Inflammatory macrophage treated with lipopolysaccharide for 1 hour (primary cell): ENCODE data around the gene PCDH15.
"Not testable (repeated sequence)": the region's sequence is repeated elsewhere in the genome, so short reads cannot be mapped to it uniquely, and the experiment has no call there.

Source experiments
- DNase-seq, 2 donors: peaks; one replicate each; pipeline ENCODE4 v3.0.0-alpha.2; 2020 to 2022

PCDH15 gene

GRCh38 chr10:54531296-54531695 is 269.7 kb downstream of the PCDH15 start:
- no peak for DNase-seq

DNA sequence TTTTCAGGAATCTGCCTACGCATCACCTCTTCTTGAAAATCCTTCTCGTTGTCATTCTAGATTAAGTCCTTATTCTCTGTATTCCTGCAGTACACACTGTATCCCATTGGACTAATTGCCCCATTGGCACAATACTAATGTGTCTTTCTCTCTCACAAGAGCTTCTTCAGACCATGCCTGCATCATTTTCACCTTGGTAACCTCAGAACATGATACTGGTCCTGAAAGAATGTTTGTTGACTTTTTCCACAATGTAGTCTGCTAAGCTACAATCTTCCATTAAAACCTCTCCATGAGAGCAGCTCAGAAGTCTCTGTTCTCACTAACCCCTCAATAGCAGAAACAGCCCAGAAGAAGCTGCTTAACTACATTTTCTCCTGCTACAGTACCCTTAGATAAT is 270.7 kb downstream of the PCDH15 start:
- no peak for DNase-seq

DNA sequence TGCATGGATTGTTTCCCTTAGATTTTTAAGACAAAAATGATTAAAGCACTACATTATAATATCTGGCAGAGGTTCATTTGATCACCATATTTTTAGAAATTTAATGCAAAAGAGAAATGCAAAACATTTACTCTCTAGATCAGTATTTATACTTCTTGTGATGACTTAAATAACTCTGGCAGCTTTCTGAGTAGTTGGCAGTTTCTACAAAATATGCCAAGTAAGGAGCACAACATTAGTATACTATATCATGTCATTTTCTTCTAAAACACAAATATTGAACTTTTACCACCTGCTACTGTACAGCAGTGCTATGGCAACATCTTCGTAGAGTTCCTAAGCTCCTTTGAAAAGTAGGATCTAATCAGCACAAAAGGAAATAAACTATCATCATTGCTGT is 275.2 kb downstream of the PCDH15 start:
- DNase-seq, result no peak

DNA sequence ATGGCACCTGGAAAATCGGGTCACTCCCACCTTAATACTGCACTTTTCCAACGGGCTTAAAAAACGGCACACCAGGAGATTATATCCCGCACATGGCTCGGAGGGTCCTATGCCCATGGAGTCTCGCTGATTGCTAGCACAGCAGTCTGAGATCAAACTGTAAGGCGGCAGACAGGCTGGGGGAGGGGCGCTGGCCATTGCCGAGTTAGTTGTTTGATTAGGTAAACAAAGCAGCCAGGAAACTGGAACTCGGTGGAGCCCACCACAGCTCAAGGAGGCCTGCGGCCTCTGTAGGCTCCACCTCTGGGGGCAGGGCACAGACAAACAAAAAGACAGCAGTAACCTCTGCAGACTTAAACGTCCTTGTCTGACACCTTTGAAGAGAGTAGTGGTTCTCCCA is 285.8 kb downstream of the PCDH15 start:
- DNase-seq, result not testable (repeated sequence)

GRCh38 chr10:54503863-54504262 is 297.2 kb downstream of the PCDH15 start:
- no peak for DNase-seq

- DNase-seq, result no peak
Measured at GRCh38 chr10:54501929-54502328, 299.1 kb downstream of the PCDH15 start.

GRCh38 chr10:54496852-54497251 is 304.2 kb downstream of the PCDH15 start:
- DNase-seq, result no peak

DNA sequence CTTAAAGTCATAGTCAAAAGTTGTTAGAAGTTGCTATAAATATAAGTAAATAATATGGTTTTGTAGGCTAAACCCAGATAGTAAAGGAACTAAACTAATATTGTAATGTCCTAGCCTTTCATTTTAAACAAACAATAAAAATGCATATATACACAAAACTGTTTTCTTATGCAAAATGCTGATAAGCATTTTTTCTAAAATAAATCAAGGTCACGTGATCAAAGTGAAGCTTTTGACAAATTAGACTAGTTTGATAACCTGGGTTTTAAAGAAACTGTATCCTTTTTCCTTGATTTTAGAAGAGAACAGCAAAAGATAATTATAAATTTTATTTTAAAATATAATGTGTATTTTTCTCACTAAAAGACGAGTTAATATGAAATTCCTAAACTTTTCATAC is 313.3 kb downstream of the PCDH15 start:
- DNase-seq, result no peak

- DNase-seq, result no peak
Measured at GRCh38 chr10:54485971-54486370, 315.1 kb downstream of the PCDH15 start.

DNA sequence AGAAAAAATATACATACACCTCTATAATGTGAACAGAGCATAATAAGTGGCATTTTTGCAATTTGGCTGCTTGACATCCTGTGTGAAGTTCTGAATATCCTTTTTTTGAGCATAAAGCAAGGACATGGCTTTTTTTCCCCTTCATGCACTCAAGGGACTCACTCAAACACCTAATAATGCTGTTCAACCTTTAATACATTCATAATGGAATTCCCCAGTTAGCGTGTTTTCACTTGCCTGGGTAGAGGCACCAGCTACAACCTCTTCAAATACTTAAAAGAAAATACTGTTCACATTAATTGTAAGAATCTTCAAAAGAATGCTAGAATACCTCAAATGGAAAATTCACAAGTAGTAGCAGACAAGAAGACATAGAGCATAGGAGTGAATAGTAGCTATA is 316.8 kb downstream of the PCDH15 start:
- no peak for DNase-seq

DNA sequence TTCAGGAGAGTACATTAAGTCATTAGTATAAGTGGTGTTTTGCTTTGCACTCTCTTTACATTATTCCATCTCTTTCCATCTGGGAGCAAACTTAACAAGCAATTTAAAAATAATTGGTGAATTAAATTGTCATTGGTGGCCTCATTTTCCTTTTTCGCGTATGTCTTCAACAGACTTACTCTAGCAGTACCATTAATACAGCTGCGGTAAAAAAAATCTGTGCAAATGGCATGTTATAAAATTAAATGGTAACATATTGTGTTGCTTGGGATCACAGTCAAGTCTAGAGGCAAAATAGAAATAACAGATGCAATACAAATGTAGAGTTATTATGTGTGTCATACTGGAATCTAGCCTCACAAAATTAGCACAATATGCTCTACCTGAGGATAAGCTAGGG is 322.4 kb downstream of the PCDH15 start:
- DNase-seq, result no peak

DNA sequence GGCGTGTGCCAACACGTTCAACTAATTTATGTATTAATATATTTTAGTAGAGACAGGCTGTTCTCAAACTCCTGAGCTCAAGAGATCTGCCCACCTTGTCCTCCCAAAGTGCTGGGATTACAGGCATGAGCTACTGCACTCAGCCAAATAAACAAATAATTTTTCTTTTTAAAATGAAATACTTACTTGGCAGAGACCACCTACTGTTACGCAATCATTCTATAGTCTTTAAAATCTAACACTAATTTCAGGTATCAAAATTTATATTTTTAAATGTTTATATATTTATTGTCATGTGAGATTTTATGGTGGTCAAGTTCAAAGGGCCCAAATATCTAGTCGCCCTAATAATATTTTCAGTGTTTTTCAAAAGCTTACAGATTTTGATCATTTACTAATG is 323.3 kb downstream of the PCDH15 start:
- DNase-seq, result no peak

DNA sequence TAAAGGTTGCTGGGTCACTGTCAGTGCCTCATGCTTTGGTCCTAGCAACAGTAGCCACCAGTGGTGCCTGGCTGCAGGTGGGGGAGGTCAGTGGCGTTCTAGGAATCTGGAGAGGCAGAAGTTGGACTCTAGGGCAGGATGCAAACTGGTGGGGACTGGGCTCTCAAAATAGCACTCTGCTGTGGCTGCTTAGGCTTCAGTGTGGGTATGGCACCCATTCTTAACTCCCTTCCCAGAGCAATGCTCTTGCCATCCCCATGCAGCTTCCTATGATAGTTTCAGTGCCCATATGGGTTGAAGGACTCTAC is 330.8 kb downstream of the PCDH15 start:
- DNase-seq, result no peak

DNA sequence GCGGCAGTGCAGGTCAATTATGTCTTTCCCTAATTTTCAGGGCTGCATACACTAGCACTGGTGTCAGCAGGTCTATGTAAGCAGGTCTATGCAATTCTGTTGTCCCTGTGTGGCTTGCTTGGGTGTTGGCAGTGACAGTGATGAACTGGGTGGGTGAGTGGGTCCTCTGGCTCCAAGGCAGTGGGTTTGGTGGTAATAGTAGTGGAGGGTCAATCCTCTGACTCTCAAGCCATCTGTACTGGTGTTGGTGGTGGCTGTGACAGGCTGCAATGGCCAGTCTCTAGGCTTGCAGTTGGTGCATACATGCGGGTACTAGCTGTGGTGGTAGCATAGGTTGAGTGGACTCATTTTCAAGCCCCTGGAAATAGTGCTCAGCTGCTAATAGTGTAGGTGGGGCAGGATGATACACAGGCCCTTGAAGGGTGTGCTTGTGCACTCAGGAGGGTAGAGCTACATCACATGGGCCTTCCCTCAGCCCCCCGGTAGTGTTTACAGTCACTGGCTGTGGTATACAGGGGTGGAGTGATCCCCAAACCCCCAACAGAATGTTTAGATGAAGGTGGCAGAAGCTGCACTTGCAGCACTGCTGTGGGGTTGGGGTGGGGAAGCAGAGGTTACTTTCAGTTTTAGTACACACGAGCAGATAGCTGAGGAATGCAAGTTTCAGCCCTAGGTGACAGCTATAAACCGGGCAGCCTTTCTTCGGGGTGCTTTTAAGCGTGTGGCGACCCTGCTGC is 331.3 kb downstream of the PCDH15 start:
- no peak for DNase-seq

- DNase-seq, result no peak
Measured at GRCh38 chr10:54454271-54454670, 346.8 kb downstream of the PCDH15 start.

DNA sequence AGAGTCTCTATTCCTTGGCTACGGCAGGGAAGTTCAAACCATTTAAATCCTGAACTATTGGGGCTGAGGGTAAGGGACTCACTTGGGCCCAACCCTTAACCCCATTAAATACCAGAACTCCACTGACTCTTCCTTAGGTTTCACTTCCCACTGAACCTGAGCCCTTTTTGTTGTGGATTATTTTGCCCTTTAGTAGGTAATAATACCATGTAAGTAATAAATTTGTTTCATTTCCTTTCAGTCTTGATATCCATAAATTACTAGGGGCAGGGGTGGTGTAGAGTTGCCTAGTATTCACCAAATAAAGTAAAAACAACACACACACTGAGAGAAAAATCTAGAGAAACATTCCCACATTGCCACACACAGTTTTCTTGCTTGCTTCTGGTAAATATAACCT is 352.0 kb downstream of the PCDH15 start:
- DNase-seq, result no peak

GRCh38 chr10:54444170-54444569 is 356.9 kb downstream of the PCDH15 start:
- no peak for DNase-seq

GRCh38 chr10:54441275-54441674 is 359.8 kb downstream of the PCDH15 start:
- no peak for DNase-seq

DNA sequence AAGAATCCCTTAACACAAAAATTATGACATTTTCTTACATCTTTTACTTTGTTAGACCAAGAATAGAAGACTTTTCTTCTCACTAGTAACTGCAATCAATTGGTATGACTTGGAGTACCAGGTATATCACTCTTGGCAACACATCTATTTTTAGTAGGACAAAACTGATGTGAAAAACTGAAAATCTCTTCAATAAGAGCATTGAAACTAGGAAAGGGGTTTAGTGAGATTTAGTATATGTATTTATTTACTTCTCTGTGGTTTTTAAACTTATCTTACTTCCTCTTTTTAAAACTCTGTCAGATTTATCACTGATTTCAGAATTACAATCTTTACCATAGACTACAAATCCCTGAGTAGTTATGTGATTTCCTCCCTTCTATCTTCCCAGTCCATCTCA is 366.2 kb downstream of the PCDH15 start:
- DNase-seq, result no peak

- no peak for DNase-seq
Measured at GRCh38 chr10:54415483-54415882, 385.5 kb downstream of the PCDH15 start.

DNA sequence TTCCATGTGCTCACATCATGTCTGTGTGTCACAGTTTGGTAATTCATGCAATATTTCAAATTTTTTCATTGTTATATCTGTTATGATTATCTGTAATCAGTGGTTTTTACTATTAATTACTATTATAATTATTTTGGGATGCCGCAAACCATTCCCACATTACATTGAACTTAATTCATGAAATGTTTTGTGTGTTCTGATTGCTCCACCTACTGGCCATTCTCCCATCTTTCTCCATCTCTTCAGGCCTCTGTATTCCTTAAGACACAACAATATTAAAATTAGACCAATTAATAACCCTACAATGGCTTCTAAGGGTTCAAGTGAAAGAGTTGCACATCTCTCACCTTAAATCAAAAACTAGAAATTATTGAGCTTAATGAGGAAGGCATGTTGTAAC is 398.5 kb downstream of the PCDH15 start:
- peak in 1 of 2 donors; percentile 10 for DNase-seq

GRCh38 chr10:54396031-54396430 is 405.0 kb downstream of the PCDH15 start:
- DNase-seq, result no peak

GRCh38 chr10:54394598-54394997 is 406.4 kb downstream of the PCDH15 start:
- DNase-seq, result not testable (repeated sequence)

GRCh38 chr10:54372179-54372578 is 428.9 kb downstream of the PCDH15 start:
- no peak for DNase-seq

GRCh38 chr10:54368984-54369383 is 432.0 kb downstream of the PCDH15 start:
- no peak for DNase-seq

DNA sequence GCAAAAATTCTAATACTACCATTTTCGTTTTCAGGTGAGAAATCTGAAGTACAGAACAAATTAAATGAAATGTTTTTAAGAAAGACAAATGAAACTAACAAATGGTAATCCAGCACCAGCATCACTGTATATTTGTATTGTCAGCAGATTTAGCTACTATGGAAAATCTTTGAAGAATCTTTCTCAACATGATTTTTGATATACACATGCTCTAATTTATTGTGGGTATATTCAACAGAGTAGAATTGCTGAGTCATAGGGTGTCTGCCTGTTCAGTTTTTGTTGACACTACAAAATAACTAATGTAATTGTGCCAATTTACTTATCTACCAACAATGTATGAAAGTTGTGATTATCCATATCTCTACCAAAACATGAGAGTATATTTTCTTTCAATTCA is 437.6 kb downstream of the PCDH15 start:
- DNase-seq, result no peak
